CD4-positive, alpha-beta T cell treated with Interleukin-4 for 4 hours (primary cell): ENCODE measurements around the gene PCSK6.
"Not testable (repeated sequence)": the region's sequence is repeated elsewhere in the genome, so short reads cannot be mapped to it uniquely, and the experiment has no call there.

ENCODE experiments used
- DNase-seq: peaks from one replicate; pipeline ENCODE4 v3.0.0-alpha.2; 2020

PCSK6 gene

GRCh38 chr15:101373577-101373976 lies 115.9 kb downstream of the PCSK6 start:
- no peak for DNase-seq

- DNase-seq = no peak
Measured at GRCh38 chr15:101372960-101373525, 116.5 kb downstream of the PCSK6 start.

GRCh38 chr15:101372149-101372577 lies 117.3 kb downstream of the PCSK6 start:
- no peak for DNase-seq

- DNase-seq = no peak
Measured at GRCh38 chr15:101371519-101371918, 118.0 kb downstream of the PCSK6 start.

GRCh38 chr15:101371081-101371480 lies 118.4 kb downstream of the PCSK6 start:
- no peak for DNase-seq

- DNase-seq = no peak
Measured at GRCh38 chr15:101370330-101371024, 119.0 kb downstream of the PCSK6 start.

GRCh38 chr15:101369676-101370075 lies 119.8 kb downstream of the PCSK6 start:
- DNase-seq = no peak

GRCh38 chr15:101368861-101369642 lies 120.5 kb downstream of the PCSK6 start:
- no peak for DNase-seq

GRCh38 chr15:101368086-101368780 lies 121.3 kb downstream of the PCSK6 start:
- DNase-seq = no peak

- DNase-seq = no peak
Measured at GRCh38 chr15:101366853-101367252, 122.7 kb downstream of the PCSK6 start.

GRCh38 chr15:101362986-101363566 lies 126.4 kb downstream of the PCSK6 start:
- no peak for DNase-seq

- no peak for DNase-seq
Measured at GRCh38 chr15:101362359-101362758, 127.1 kb downstream of the PCSK6 start.

GRCh38 chr15:101361418-101361817 lies 128.1 kb downstream of the PCSK6 start:
- DNase-seq = no peak

- no peak for DNase-seq
Measured at GRCh38 chr15:101359365-101359947, 130.1 kb downstream of the PCSK6 start.

- no peak for DNase-seq
Measured at GRCh38 chr15:101358895-101359294, 130.6 kb downstream of the PCSK6 start.

- no peak for DNase-seq
Measured at GRCh38 chr15:101357885-101358284, 131.6 kb downstream of the PCSK6 start.

GRCh38 chr15:101357333-101357732 lies 132.2 kb downstream of the PCSK6 start:
- DNase-seq = no peak

GRCh38 chr15:101356512-101357172 lies 132.9 kb downstream of the PCSK6 start:
- not testable (repeated sequence) for DNase-seq

- no peak for DNase-seq
Measured at GRCh38 chr15:101355678-101356464, 133.6 kb downstream of the PCSK6 start.

GRCh38 chr15:101354891-101355623 lies 134.4 kb downstream of the PCSK6 start:
- no peak for DNase-seq
